ENCODE measurements around the gene CDC42SE2.
A peak's percentile ranks its signal among the peaks of the same experiment; 100 is the strongest.
"Not testable (repeated sequence)": the region's sequence is repeated elsewhere in the genome, so short reads cannot be mapped to it uniquely, and the experiment has no call there.

The CDC42SE2 gene

DNA sequence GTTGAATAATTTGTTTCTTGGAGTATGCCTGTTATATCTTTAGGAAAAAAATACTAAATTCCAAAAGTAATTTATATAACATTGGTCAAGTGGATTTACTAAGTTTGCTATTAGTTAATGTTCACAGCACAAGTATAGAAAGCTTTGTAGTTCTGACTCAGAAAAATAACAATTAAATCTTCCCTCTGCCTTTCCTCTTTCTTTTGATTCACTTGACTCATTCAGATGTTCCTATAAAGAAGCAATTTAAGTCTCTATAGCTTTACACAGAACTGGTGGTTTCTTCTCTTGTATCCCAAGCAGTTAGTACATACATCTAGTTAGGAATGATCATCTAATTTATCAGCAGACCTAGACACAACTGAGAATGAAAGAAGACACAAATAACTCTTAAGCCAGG lies 4.5 kb upstream of the CDC42SE2 start:
- no peak overlapping the region for H3K4me3 ChIP-seq (ENCODE audit: low read length)
- H3K27me3 ChIP-seq (ENCODE audit: insufficient read depth, low read length), result no peaks in the 10 kb centered on the region
- H3K4me1 ChIP-seq (ENCODE audit: insufficient read depth, low read length), result peaks cover 6% of the 10 kb centered on the region
- H3K9me3 ChIP-seq (ENCODE audit: low read length), result no peaks in the 10 kb centered on the region
- H3K36me3 ChIP-seq (ENCODE audit: insufficient read depth, low read length), result no peaks in the 10 kb centered on the region
- H2AFZ ChIP-seq (ENCODE audit: low read depth, low read length), result no peak overlapping the region

- no peak overlapping the region for H3K4me3 ChIP-seq (ENCODE audit: low read length)
Observed at GRCh38 chr5:131260895-131261294, 3.0 kb upstream of the CDC42SE2 start.

DNA sequence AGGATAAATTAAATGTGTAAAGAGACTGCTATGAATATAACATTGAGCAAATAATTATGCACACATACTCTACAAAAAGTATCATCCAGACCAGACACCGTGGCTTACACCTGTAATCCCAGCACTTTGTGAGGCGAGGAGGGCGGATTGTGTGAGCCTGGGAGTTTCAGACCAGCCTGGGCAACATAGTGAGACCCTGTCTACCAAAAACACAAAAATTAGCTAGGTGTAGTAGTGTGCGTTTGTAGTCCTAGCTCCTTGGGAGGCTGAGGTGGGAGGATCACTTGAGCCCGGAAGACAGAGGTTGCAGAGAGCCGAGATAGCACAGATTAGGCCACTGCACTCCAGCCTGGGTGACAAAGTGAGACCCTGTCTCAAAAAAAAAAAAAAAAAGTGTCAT lies 2.4 kb upstream of the CDC42SE2 start:
- no peaks in the 10 kb centered on the region for H3K36me3 ChIP-seq (ENCODE audit: insufficient read depth, low read length)
- peaks cover 8% of the 10 kb centered on the region for H3K4me1 ChIP-seq (ENCODE audit: insufficient read depth, low read length)
- H3K4me3 ChIP-seq (ENCODE audit: low read length), result no peak overlapping the region
- no peak overlapping the region for H2AFZ ChIP-seq (ENCODE audit: low read depth, low read length)
- H3K27me3 ChIP-seq (ENCODE audit: insufficient read depth, low read length), result no peaks in the 10 kb centered on the region
- no peaks in the 10 kb centered on the region for H3K9me3 ChIP-seq (ENCODE audit: low read length)

More at GRCh38 chr5:131260895-131261294, 3.0 kb upstream of the CDC42SE2 start:
- H2AFZ ChIP-seq (ENCODE audit: low read depth, low read length), result no peak overlapping the region
- H3K4me1 ChIP-seq (ENCODE audit: insufficient read depth, low read length), result peaks cover 7% of the 10 kb centered on the region
- no peaks in the 10 kb centered on the region for H3K9me3 ChIP-seq (ENCODE audit: low read length)
- H3K27me3 ChIP-seq (ENCODE audit: insufficient read depth, low read length), result no peaks in the 10 kb centered on the region
- no peaks in the 10 kb centered on the region for H3K36me3 ChIP-seq (ENCODE audit: insufficient read depth, low read length)

- no peaks in the 10 kb centered on the region for H3K27me3 ChIP-seq (ENCODE audit: insufficient read depth, low read length)
- H3K9me3 ChIP-seq (ENCODE audit: low read length), result no peaks in the 10 kb centered on the region
- peaks cover 8% of the 10 kb centered on the region for H3K4me1 ChIP-seq (ENCODE audit: insufficient read depth, low read length)
- peak overlapping the region; percentile 72 for H2AFZ ChIP-seq (ENCODE audit: low read depth, low read length)
- no peaks in the 10 kb centered on the region for H3K36me3 ChIP-seq (ENCODE audit: insufficient read depth, low read length)
- peak overlapping the region; percentile 62 for H3K4me3 ChIP-seq (ENCODE audit: low read length)
Observed at GRCh38 chr5:131262953-131263541, 806 bp upstream of the CDC42SE2 start.

DNA sequence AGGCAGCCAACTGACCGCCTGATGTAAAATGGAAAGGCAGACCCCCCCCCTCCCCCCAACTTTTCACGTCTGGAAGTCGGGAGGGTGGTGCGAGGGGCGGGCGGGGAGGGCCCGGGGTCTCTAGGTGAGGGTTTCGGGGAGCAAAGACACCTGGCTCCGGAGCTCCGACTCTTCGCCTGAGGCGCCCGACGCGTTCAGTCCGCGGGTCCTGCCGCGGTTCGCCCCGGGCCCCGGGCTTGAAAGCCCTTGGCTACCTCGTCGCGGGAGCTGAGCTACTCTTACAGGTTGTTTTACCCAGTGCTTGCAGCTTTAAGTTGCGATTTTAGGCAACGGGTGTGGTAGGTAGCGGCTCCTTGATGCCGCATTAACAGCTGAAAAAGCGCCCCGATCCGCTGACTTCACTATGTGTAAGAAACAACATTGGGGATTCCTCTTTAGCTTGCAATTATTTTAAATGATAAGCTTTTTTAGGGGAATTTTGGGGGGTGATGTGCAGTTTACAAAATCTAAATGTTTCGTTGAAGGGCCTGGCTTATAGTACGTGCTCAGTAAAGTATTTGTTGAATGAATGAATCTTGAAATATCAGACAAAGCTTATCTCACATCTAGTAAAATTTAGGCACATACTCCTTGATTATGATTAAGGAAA lies 722 bp downstream of the CDC42SE2 start:
- Histone ChIP-seq H3K27me3 (ENCODE audit: insufficient read depth, low read length) (no peaks in the 10 kb centered on the region), H3K4me1 (ENCODE audit: insufficient read depth, low read length) (peaks cover 8% of the 10 kb centered on the region), H3K4me3 (ENCODE audit: low read length) (peak overlapping the region; percentile 62), H2AFZ (ENCODE audit: low read depth, low read length) (no peak overlapping the region), H3K36me3 (ENCODE audit: insufficient read depth, low read length) (no peaks in the 10 kb centered on the region), H3K9me3 (ENCODE audit: low read length) (no peaks in the 10 kb centered on the region)

DNA sequence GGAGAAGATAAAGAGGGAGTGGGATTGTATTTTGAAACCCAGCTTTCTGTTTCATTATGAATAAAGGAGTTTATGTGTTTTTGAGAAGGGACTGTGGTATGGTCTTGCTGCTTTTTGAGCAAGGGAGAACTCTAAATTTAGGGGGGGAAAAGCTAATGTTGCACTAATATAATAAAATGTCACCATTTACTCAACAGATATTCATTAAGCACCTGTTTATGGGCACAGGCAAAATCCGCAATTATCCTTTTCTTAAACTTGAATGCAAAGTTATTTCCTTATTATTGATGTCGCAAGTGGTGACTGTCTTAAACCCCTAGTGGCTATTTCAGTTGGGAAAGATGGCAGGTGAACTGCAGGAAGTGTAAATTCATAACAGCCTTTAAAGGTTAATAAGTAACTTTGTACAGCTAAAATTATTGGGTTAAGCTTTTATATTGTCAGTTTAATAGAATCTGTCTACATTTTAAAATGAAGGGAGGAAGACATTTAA lies 1.5 kb downstream of the CDC42SE2 start:
- no peak overlapping the region for H2AFZ ChIP-seq (ENCODE audit: low read depth, low read length)
- no peaks in the 10 kb centered on the region for H3K9me3 ChIP-seq (ENCODE audit: low read length)
- peaks cover 8% of the 10 kb centered on the region for H3K4me1 ChIP-seq (ENCODE audit: insufficient read depth, low read length)
- H3K4me3 ChIP-seq (ENCODE audit: low read length), result peak overlapping the region; percentile 62
- no peaks in the 10 kb centered on the region for H3K27me3 ChIP-seq (ENCODE audit: insufficient read depth, low read length)
- H3K36me3 ChIP-seq (ENCODE audit: insufficient read depth, low read length), result no peaks in the 10 kb centered on the region

DNA sequence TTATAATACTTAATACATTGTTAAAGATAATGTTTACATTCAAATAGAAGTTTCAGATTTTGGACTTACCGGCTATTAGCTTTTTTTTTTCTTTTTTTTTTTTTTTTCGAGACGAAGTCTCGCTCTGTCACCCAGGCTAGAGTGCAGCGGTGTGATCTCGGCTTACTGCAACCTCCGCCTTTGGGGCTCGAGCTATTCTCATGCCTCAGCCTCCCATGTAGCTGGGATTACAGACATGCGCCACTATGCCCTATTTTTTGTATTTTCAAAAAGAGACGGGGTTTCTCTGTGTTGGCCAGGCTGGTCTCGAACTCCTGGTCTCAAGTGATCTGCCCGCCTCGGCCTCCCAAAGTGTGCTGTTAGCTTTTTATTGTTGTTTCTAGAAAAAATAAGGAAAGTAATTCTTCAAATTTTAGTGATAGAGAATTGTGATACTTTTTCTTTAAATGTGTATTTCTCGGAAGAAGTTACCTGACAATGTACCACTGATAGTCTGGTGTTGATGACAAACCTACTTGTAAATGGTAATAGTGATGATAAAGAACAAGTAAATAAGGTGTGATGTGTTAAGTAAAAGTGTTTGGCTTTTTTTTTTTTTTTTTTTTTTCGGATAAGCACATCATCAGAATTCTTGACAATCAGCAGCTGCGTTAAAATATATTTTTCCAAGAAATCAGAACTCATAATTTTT lies 2.7 kb downstream of the CDC42SE2 start:
- Histone ChIP-seq H3K4me1 (ENCODE audit: insufficient read depth, low read length) (peaks cover 8% of the 10 kb centered on the region), H3K9me3 (ENCODE audit: low read length) (no peaks in the 10 kb centered on the region), H3K27me3 (ENCODE audit: insufficient read depth, low read length) (no peaks in the 10 kb centered on the region), H3K4me3 (ENCODE audit: low read length) (no peak overlapping the region), H3K36me3 (ENCODE audit: insufficient read depth, low read length) (no peaks in the 10 kb centered on the region), H2AFZ (ENCODE audit: low read depth, low read length) (no peak overlapping the region)

- Histone ChIP-seq H2AFZ (ENCODE audit: low read depth, low read length) (no peak overlapping the region), H3K4me3 (ENCODE audit: low read length) (no peak overlapping the region), H3K9me3 (ENCODE audit: low read length) (peaks cover 1% of the 10 kb centered on the region), H3K27me3 (ENCODE audit: insufficient read depth, low read length) (no peaks in the 10 kb centered on the region), H3K4me1 (ENCODE audit: insufficient read depth, low read length) (peaks cover 2% of the 10 kb centered on the region), H3K36me3 (ENCODE audit: insufficient read depth, low read length) (no peaks in the 10 kb centered on the region)
Observed at GRCh38 chr5:131268758-131269370, 5.0 kb downstream of the CDC42SE2 start.

DNA sequence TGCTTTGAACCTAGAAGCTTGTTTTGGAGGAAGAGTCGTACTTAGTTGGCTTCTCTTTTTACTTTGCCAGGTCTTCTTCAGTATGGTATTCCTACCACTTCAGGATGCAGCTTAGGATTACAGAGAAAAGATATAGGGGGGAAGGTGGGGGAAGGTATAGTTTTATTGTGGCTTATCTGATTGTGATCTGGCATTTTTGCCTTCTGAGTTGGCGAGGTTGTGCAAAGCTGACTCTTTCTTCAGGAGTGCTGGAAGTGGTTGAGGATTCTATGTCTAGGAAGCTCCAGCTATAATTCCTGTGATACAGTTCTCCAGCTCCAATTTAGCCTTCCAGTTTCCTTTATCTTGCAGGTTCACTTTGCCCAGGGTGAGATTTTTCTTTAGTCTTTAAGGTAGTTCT lies 7.0 kb downstream of the CDC42SE2 start:
- Histone ChIP-seq H3K9me3 (ENCODE audit: low read length) (peaks cover 1% of the 10 kb centered on the region), H3K27me3 (ENCODE audit: insufficient read depth, low read length) (no peaks in the 10 kb centered on the region), H3K36me3 (ENCODE audit: insufficient read depth, low read length) (no peaks in the 10 kb centered on the region), H3K4me3 (ENCODE audit: low read length) (no peak overlapping the region), H2AFZ (ENCODE audit: low read depth, low read length) (no peak overlapping the region), H3K4me1 (ENCODE audit: insufficient read depth, low read length) (peaks cover 2% of the 10 kb centered on the region)

GRCh38 chr5:131271888-131272287 lies 8.0 kb downstream of the CDC42SE2 start:
- not testable (repeated sequence) for H3K36me3 ChIP-seq (ENCODE audit: insufficient read depth, low read length); H3K27me3 ChIP-seq (ENCODE audit: insufficient read depth, low read length); H3K4me3 ChIP-seq (ENCODE audit: low read length); H3K9me3 ChIP-seq (ENCODE audit: low read length); H3K4me1 ChIP-seq (ENCODE audit: insufficient read depth, low read length); H2AFZ ChIP-seq (ENCODE audit: low read depth, low read length)

- H3K27me3 ChIP-seq (ENCODE audit: insufficient read depth, low read length), result no peaks in the 10 kb centered on the region
- no peak overlapping the region for H3K4me3 ChIP-seq (ENCODE audit: low read length)
- H3K4me1 ChIP-seq (ENCODE audit: insufficient read depth, low read length), result no peaks in the 10 kb centered on the region
- H2AFZ ChIP-seq (ENCODE audit: low read depth, low read length), result no peak overlapping the region
- H3K9me3 ChIP-seq (ENCODE audit: low read length), result peaks cover 1% of the 10 kb centered on the region
- H3K36me3 ChIP-seq (ENCODE audit: insufficient read depth, low read length), result no peaks in the 10 kb centered on the region
Observed at GRCh38 chr5:131272307-131272706, 8.5 kb downstream of the CDC42SE2 start.

- Histone ChIP-seq H3K36me3 (ENCODE audit: insufficient read depth, low read length) (no peaks in the 10 kb centered on the region), H2AFZ (ENCODE audit: low read depth, low read length) (no peak overlapping the region), H3K9me3 (ENCODE audit: low read length) (peaks cover 1% of the 10 kb centered on the region), H3K4me3 (ENCODE audit: low read length) (no peak overlapping the region), H3K4me1 (ENCODE audit: insufficient read depth, low read length) (no peaks in the 10 kb centered on the region), H3K27me3 (ENCODE audit: insufficient read depth, low read length) (no peaks in the 10 kb centered on the region)
Observed at GRCh38 chr5:131272724-131273123, 8.9 kb downstream of the CDC42SE2 start.
